GM11168 (cell line): ENCODE data around the gene TNNI3K.

Experiments used
- in situ Hi-C: fragments of 300-500 bp; cut with MboI; formaldehyde crosslinking; loops from one replicate; pipeline ENCODE4 v1.12.0; 2022; ENCODE audit warnings: low sequenced_read_pairs; ENCODE audit not compliant: unreplicated experiment

The TNNI3K gene

DNA sequence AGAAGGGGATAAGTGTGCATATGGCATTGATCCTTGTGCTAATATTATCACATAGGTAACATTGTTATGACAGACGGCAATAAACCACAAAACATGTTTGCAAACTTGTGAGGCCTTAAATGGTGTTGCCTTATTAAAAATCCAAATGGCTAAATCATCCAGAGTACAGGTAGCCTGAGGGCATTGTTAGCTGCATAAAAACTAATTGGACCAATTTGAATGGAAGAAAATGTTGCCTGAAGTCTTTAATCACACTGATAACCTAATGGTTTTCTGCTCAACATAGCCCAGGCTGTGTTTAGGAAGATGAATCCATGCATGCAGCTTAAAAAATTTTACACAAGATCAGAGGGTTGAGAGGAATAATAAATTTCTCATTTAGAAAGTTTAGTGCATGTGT, 296.6 kb downstream of the TNNI3K start:
- in situ Hi-C loops: no loop called here

- in situ Hi-C loops: no loop called here
These were observed 299.1 kb downstream of the TNNI3K start for GRCh38 chr1:74534241-74534640.

GRCh38 chr1:74545821-74546220, 310.6 kb downstream of the TNNI3K start:
- in situ Hi-C loops: no loop called here

- in situ Hi-C loops: no loop called here
These were observed 314.0 kb downstream of the TNNI3K start for GRCh38 chr1:74548961-74549750.

DNA sequence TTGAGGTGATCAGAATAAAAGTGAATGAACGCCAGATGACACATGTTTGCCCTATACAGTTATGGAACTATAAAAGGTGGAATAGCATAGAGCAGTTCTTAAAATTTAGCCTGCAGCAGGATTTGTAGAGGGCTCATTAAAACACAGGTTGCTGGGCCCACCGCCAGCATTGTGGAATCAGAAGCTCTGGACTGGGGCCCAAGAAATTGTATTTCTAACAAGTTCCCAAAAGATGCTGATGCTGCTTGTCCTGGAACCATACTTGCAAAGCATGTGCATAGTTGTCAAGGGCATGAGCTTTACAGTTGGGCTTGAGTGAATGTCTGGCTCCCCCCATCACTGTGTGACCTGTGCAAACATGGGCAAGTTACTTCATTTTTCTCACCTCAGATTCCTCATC, 314.7 kb downstream of the TNNI3K start:
- in situ Hi-C loops: no loop called here

GRCh38 chr1:74570797-74571492, 335.8 kb downstream of the TNNI3K start:
- in situ Hi-C loops: no loop called here

DNA sequence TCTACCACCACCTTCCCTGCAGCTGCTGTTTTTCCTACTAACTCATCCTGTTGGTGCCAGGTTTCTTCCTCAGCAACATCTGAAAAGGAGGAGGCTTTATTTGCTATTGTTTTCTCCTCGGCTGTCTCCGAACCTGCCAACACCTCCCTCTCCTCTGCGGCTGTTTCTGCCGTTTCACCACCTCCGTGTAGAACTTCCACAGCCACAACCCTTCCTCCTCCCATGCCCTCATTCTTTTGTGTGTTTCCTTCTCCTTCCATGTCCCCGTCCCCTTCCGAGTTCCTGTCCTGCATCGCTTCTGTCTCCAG, 336.3 kb downstream of the TNNI3K start:
- in situ Hi-C loops: no loop called here

DNA sequence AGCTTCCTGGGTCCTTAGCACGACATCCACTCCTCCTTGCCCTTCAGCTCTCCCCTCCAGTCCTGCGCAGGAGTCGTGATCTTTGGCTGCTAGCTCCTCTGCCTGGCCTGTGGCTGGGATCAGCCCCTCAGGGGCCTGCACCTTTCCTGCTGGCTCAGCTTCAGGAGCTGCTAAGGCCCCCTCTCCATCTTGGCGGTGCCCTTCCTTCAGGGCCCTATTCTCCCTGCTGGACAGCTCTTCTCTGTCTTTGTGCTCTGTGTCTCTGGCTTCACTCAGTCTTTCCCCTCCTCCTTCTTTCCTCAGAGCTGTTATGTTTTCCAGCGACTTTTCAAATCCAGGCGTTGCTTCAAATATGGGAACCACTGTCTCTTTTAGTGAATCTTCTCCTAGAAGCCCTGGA, 336.7 kb downstream of the TNNI3K start:
- in situ Hi-C loops: no loop called here

GRCh38 chr1:74578101-74578500, 342.9 kb downstream of the TNNI3K start:
- in situ Hi-C loops: no loop called here

- in situ Hi-C loops: no loop called here
These were observed 344.2 kb downstream of the TNNI3K start for GRCh38 chr1:74579425-74579824.

GRCh38 chr1:74583397-74583796, 348.2 kb downstream of the TNNI3K start:
- in situ Hi-C loops: no loop called here

DNA sequence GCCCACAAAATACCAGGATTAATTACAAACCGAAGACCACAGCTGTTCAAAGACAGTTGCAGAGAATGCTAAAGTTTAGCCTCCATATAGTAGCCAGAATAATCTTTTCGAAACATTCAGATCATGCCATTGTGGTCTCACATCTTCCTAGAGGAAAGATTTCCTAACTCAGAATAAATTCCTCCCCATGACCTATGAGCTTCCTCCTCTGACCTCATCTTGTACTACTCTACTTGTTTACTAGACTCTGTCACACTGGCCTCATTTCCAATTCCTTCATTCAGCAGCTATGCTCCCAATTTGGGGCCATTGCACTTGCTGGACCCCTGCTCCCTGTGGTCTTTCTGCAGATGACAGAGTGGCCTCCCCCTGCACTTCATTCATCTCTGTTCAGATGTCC, 349.0 kb downstream of the TNNI3K start:
- in situ Hi-C loops: no loop called here

GRCh38 chr1:74586253-74586897, 351.2 kb downstream of the TNNI3K start:
- in situ Hi-C loops: no loop called here

GRCh38 chr1:74587888-74588287, 352.7 kb downstream of the TNNI3K start:
- in situ Hi-C loops: no loop called here

GRCh38 chr1:74590288-74590687, 355.1 kb downstream of the TNNI3K start:
- in situ Hi-C loops: no loop called here

GRCh38 chr1:74591949-74592348, 356.8 kb downstream of the TNNI3K start:
- in situ Hi-C loops: no loop called here

DNA sequence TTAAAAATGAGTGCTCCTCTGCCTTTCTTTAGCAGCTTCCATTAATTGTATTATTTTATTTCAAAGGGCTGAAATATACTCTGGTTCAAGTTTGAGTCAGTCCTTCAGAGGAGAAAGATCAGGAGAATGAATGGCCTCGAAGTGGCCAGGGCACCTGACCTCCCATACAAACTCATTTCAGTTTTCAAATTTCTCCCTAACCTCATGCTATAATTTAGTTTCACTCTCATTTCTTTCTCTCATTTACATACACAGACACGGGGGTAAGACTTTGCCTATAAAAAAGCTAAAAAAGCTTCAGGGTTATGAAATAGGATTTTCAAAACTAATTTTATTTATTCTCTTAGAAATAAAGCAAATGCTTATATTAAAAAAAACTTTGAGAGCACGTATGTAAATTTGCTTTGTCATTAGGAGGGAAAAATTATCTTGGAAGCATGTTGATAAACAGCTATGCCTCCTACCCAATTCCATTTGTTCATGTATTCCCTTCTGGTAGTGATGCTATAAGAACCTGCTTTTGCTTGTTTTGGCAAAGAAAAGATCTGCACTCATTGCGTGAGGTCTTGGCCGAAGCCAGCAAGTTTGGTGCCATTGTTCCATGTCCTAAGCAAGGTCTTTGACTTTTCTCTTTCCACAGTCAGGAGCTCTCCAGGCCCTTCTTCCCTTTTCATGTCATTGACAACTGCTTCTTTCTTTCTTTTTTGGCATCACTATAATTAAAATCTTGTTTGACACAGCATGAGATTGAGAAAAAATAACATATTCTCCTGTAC, 357.6 kb downstream of the TNNI3K start:
- in situ Hi-C loops: no loop called here
